ENCODE results near the gene KIF26A.

DNA sequence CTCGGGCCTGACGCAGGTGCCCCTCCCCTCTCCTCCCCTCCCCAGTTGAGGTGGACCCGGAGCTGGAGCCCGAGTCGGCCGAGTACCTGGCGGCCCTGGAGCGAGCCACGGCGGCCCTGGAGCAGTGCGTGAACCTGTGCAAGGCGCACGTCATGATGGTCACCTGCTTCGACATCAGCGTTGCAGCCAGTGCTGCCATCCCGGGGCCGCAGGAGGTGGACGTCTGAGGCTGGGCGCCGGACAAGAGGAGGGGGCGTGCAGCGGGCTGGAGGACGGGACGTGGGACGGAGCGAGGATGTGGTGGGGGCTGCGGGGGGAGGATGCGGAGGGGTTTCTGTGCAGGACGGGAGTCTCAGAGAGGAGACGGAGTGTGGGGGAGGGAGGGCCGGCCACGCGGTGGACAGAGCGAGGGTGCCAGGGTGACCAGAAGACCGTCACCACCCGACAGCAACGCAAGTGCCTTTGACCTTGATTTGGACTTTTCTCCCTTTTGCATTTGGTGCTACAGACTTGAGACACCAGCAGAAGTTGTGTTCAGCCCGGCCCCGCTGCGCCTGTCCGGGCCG is 41.3 kb downstream of the KIF26A start:
- TF ChIP-seq, protein P1, sequence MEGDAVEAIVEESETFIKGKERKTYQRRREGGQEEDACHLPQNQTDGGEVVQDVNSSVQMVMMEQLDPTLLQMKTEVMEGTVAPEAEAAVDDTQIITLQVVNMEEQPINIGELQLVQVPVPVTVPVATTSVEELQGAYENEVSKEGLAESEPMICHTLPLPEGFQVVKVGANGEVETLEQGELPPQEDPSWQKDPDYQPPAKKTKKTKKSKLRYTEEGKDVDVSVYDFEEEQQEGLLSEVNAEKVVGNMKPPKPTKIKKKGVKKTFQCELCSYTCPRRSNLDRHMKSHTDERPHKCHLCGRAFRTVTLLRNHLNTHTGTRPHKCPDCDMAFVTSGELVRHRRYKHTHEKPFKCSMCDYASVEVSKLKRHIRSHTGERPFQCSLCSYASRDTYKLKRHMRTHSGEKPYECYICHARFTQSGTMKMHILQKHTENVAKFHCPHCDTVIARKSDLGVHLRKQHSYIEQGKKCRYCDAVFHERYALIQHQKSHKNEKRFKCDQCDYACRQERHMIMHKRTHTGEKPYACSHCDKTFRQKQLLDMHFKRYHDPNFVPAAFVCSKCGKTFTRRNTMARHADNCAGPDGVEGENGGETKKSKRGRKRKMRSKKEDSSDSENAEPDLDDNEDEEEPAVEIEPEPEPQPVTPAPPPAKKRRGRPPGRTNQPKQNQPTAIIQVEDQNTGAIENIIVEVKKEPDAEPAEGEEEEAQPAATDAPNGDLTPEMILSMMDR (conservative IDR thresholded peaks at IDR 0.05; ENCODE audit: low read depth, low read length) = no peak
- no peak for TF ChIP-seq EZH2 (IDR thresholded peaks at IDR 0.05; ENCODE audit: low read length, unreplicated experiment)
